H1 (cell line): ENCODE results near the gene CHRNA3. TPM values are rescaled to one million over a fixed set of nuclear protein-coding genes. Genes with fewer than 3 reads are reported as not detected.
A peak's percentile ranks its signal among the peaks of the same experiment; 100 is the strongest.

Experiments
- CTCF ChIA-PET: fragments of 300-600 bp; sonication (Branson Sonifier 250); formaldehyde crosslinking; loops from one replicate; lab custom pipeline; 2021; ENCODE audit not compliant: partially characterized antibody; lab: Charles Lee
- POLR2A ChIA-PET: fragments of 300-600 bp; sonication (Branson Sonifier 250); formaldehyde crosslinking; loops from one replicate; lab custom pipeline; 2021; ENCODE audit warnings: inconsistent platforms; ENCODE audit not compliant: partially characterized antibody; lab: Charles Lee
- DNase-seq, 2 experiments: peaks; one replicate each; pipeline versions ENCODE4 v3.0.0 to v3.0.0-alpha.2; 2010 to 2022; ENCODE audit warnings: low spot score in 2 of 2, low read depth in 1 of 2, mixed read lengths in 1 of 2
- FAIRE-seq: peaks from 2 replicates; lab custom pipeline; 2011; peaks lifted over from hg19 to GRCh38; lab: Jason Lieb, UNC
- H2AFZ ChIP-seq: 2 replicates; pipeline ENCODE4 v1.8.1; 2012; ENCODE audit warnings: low read length, inconsistent platforms
- H2AK5ac ChIP-seq: 2 replicates; pipeline ENCODE4 v1.6.1; 2013; ENCODE audit warnings: low read depth, low read length
- H2BK120ac ChIP-seq: replicated peaks from 2 replicates; pipeline ENCODE3; 2013; ENCODE audit warnings: low read depth, low read length, inconsistent platforms
- H2BK12ac ChIP-seq: 2 replicates; pipeline ENCODE4 v1.6.1; 2013; ENCODE audit warnings: low read depth, low read length
- H2BK15ac ChIP-seq: 2 replicates; pipeline ENCODE4 v1.6.1; 2013; ENCODE audit warnings: low read length
- H2BK20ac ChIP-seq: 2 replicates; pipeline ENCODE4 v1.6.1; 2013; ENCODE audit warnings: low read length
- H2BK5ac ChIP-seq: 2 replicates; pipeline ENCODE4 v1.6.1; 2013; ENCODE audit warnings: low read depth, low read length
- H3K14ac ChIP-seq: 2 replicates; pipeline ENCODE4 v1.6.1; 2013; ENCODE audit warnings: inconsistent platforms; ENCODE audit not compliant: insufficient read length
- H3K18ac ChIP-seq: 2 replicates; pipeline ENCODE4 v1.6.1; 2013; ENCODE audit warnings: low read length; ENCODE audit errors: extremely low read depth
- H3K23ac ChIP-seq: 2 replicates; pipeline ENCODE4 v1.6.1; 2013; ENCODE audit warnings: inconsistent platforms; ENCODE audit not compliant: insufficient read length
- H3K23me2 ChIP-seq: 2 replicates; pipeline ENCODE4 v1.6.1; 2013; ENCODE audit warnings: low read depth, low read length
- H3K27ac ChIP-seq: 2 replicates; pipeline ENCODE4 v1.6.1; 2011; ENCODE audit warnings: low read depth, low read length, inconsistent platforms
- H3K27me3 ChIP-seq, 4 experiments: replicated peaks in 1 of 4; 1 replicate in 1 of 4; 2 replicates in 3 of 4; pipeline versions ENCODE4 v1.6.1 to v1.8.1; 2011 to 2013; ENCODE audit warnings: low read length in 3 of 4, mild to moderate bottlenecking in 3 of 4, inconsistent platforms in 2 of 4, mixed read lengths in 2 of 4, moderate library complexity in 1 of 4; ENCODE audit not compliant: control insufficient read depth in 3 of 4, insufficient read depth in 3 of 4; ENCODE audit errors: extremely low read depth in 1 of 4
- H3K36me3 ChIP-seq, 4 experiments: 2 replicates each; pipeline versions ENCODE4 v1.6.1 to v1.8.1; 2011 to 2013; ENCODE audit warnings: mild to moderate bottlenecking in 4 of 4, low read length in 3 of 4, moderate library complexity in 2 of 4, control low read depth in 1 of 4, inconsistent platforms in 1 of 4; ENCODE audit not compliant: insufficient read depth in 4 of 4, control insufficient read depth in 2 of 4
- H3K4ac ChIP-seq: replicated peaks from 2 replicates; pipeline ENCODE3; 2013; ENCODE audit warnings: low read length, low read depth, mixed read lengths, inconsistent platforms; ENCODE audit not compliant: insufficient read length
- H3K4me1 ChIP-seq, 4 experiments: replicated peaks in 1 of 4; 1 replicate in 1 of 4; 2 replicates in 3 of 4; pipeline versions ENCODE4 v1.6.1 to v1.8.1; 2011 to 2013; ENCODE audit warnings: low read length in 3 of 4, inconsistent platforms in 2 of 4, mixed read lengths in 1 of 4; ENCODE audit not compliant: insufficient read depth in 4 of 4, control insufficient read depth in 3 of 4
- H3K4me2 ChIP-seq, 2 experiments: 2 replicates each; pipeline versions ENCODE4 v1.6.1 to v1.8.1; 2011 to 2013; ENCODE audit warnings: low read depth in 2 of 2, low read length in 2 of 2, control low read depth in 1 of 2, inconsistent platforms in 1 of 2, mild to moderate bottlenecking in 1 of 2; ENCODE audit not compliant: insufficient read depth in 1 of 2
- H3K4me3 ChIP-seq, 4 experiments: fragments of 200-600, 300-600 bp in 1 of 4; sonication (generic), shearing (Covaris generic), sonication (Bioruptor Twin) in 1 of 4; 2 replicates each; pipeline versions ENCODE4 v1.5.1 to v1.8.1; 2011 to 2016; ENCODE audit warnings: low read length in 4 of 4, low read depth in 3 of 4, control low read depth in 2 of 4, inconsistent platforms in 2 of 4, mild to moderate bottlenecking in 2 of 4, mixed read lengths in 1 of 4, moderate library complexity in 1 of 4; ENCODE audit not compliant: insufficient read depth in 2 of 4; ENCODE audit errors: extremely low read depth in 1 of 4
- H3K56ac ChIP-seq: replicated peaks from 2 replicates; pipeline ENCODE3; 2013; ENCODE audit warnings: low read depth, mild to moderate bottlenecking, mixed read lengths, low read length, inconsistent platforms; ENCODE audit not compliant: insufficient read length
- H3K79me1 ChIP-seq: 2 replicates; pipeline ENCODE4 v1.6.1; 2013; ENCODE audit warnings: low read depth, low read length, control low read depth
- H3K79me2 ChIP-seq, 2 experiments: 2 replicates each; pipeline versions ENCODE4 v1.6.1 to v1.8.1; 2012 to 2013; ENCODE audit warnings: low read length in 2 of 2, mild to moderate bottlenecking in 2 of 2, inconsistent platforms in 1 of 2; ENCODE audit not compliant: insufficient read depth in 2 of 2, control insufficient read depth in 1 of 2
- H3K9ac ChIP-seq, 4 experiments: replicated peaks in 1 of 4; 1 replicate in 1 of 4; 2 replicates in 3 of 4; pipeline versions ENCODE4 v1.6.1 to v1.8.1; 2011 to 2013; ENCODE audit warnings: low read depth in 3 of 4, low read length in 3 of 4, control low read depth in 2 of 4, mild to moderate bottlenecking in 2 of 4, moderate library complexity in 2 of 4, inconsistent platforms in 1 of 4; ENCODE audit errors: extremely low read depth in 1 of 4
- H3K9me3 ChIP-seq, 2 experiments: 2 replicates each; pipeline versions ENCODE4 v1.6.1 to v1.8.1; 2012 to 2013; ENCODE audit warnings: mild to moderate bottlenecking in 2 of 2, moderate library complexity in 2 of 2, control low read depth in 1 of 2, inconsistent platforms in 1 of 2, low read depth in 1 of 2, low read length in 1 of 2, mixed read lengths in 1 of 2; ENCODE audit not compliant: insufficient read depth in 2 of 2
- H4K20me1 ChIP-seq, 2 experiments: replicated peaks in 1 of 2; 2 replicates each; pipeline versions ENCODE3 to v1.8.1; 2011 to 2013; ENCODE audit warnings: inconsistent platforms in 2 of 2, low read length in 2 of 2, mild to moderate bottlenecking in 1 of 2; ENCODE audit not compliant: insufficient read depth in 2 of 2, control insufficient read depth in 1 of 2
- H4K5ac ChIP-seq: 2 replicates; pipeline ENCODE4 v1.6.1; 2013; ENCODE audit warnings: low read length, low read depth, mixed read lengths, inconsistent platforms; ENCODE audit not compliant: insufficient read length
- H4K8ac ChIP-seq: 2 replicates; pipeline ENCODE4 v1.8.0; 2013; ENCODE audit warnings: mild to moderate bottlenecking, moderate library complexity, low read length, inconsistent platforms; ENCODE audit not compliant: insufficient read depth; ENCODE audit errors: extremely low read depth
- H4K91ac ChIP-seq: replicated peaks from 2 replicates; pipeline ENCODE3; 2013; ENCODE audit warnings: low read length, mixed read lengths, inconsistent platforms; ENCODE audit not compliant: insufficient read length
- CTBP2 ChIP-seq: IDR thresholded peaks from 2 replicates; pipeline ENCODE4 v1.7.0; 2011; ENCODE audit warnings: borderline replicate concordance, mild to moderate bottlenecking, moderate library complexity, mixed read lengths, low read length; ENCODE audit not compliant: insufficient read depth, insufficient read length
- EGR1 ChIP-seq: IDR thresholded peaks from 2 replicates; pipeline ENCODE4 v1.6.1; 2011; ENCODE audit warnings: low read depth, low read length, borderline replicate concordance
- EP300 ChIP-seq, 2 experiments: IDR thresholded peaks; 1 replicate in 1 of 2; 2 replicates in 1 of 2; pipeline ENCODE4 v1.6.1; 2011 to 2012; ENCODE audit warnings: low read depth in 2 of 2, low read length in 2 of 2, mild to moderate bottlenecking in 2 of 2, borderline replicate concordance in 1 of 2, inconsistent platforms in 1 of 2, moderate library complexity in 1 of 2
- KDM1A ChIP-seq: fragments of 200-600, 300-600 bp; sonication (generic); IDR thresholded peaks from 2 replicates; pipeline ENCODE4 v1.7.1; 2016; ENCODE audit warnings: mild to moderate bottlenecking, low read length, borderline replicate concordance
- NRF1 ChIP-seq: IDR thresholded peaks from 2 replicates; pipeline ENCODE4 v1.6.1; 2011; ENCODE audit warnings: mild to moderate bottlenecking, low read depth, low read length, improper control_type of control experiment
- TBP ChIP-seq: IDR thresholded peaks from 2 replicates; pipeline ENCODE4 v1.6.1; 2011; ENCODE audit warnings: low read depth, low read length, improper control_type of control experiment
- WGBS, 2 experiments: shearing (Covaris generic) in 1 of 2; methylation state at CpG; one replicate each; pipeline versions ENCODE4 v1.1.6 to v1.1.7; 2013 to 2015; ENCODE audit warnings: low lambda C conversion rate in 2 of 2, mixed read lengths in 2 of 2, inconsistent platforms in 1 of 2, low coverage in 1 of 2, missing lambda C conversion rate in 1 of 2; ENCODE audit not compliant: insufficient replicate concordance in 2 of 2, insufficient coverage in 1 of 2, insufficient read length in 1 of 2; ENCODE audit errors: extremely low coverage in 1 of 2, missing lambda C conversion rate in 1 of 2; 5-methylcytosine and 5-hydroxymethylcytosine counted together
- polyA plus RNA-seq, 7 experiments: library from polyadenylated mRNA; depleted of rRNA in 3 of 7; stranded (reverse) in 5 of 7; unstranded in 2 of 7; fragments of >200 nt in 5 of 7; fragments of 200-250 nt in 2 of 7; gene quantifications; 1 replicate in 5 of 7; 2 replicates in 1 of 7; 4 replicates in 1 of 7; pipeline versions ENCODE4 v1.2.1 to v1.2.3, GENCODE V29; 2011 to 2013; ENCODE audit warnings: missing spikeins in 2 of 7, mixed read lengths in 2 of 7
- total RNA-seq: library from RNA; stranded (reverse); fragmentation: NEBNext Ultra II Directional; extraction: Animal tissue kit (Norgen Biotek cat#: 25700); gene quantifications from 2 replicates; pipeline ENCODE4 v1.2.1, GENCODE V29; 2021
- TF ChIP-seq, protein P1 (sequence below): IDR thresholded peaks from 2 replicates; pipeline ENCODE4 v1.6.1; 2012; ENCODE audit warnings: inconsistent platforms

Gene CHRNA3
- total and polyA plus RNA-seq, 2 of the 8 experiments (the other 6 are each of a cell fraction or from before 2014, with no cell fraction given): 2.1 to 4.7 TPM

DNA sequence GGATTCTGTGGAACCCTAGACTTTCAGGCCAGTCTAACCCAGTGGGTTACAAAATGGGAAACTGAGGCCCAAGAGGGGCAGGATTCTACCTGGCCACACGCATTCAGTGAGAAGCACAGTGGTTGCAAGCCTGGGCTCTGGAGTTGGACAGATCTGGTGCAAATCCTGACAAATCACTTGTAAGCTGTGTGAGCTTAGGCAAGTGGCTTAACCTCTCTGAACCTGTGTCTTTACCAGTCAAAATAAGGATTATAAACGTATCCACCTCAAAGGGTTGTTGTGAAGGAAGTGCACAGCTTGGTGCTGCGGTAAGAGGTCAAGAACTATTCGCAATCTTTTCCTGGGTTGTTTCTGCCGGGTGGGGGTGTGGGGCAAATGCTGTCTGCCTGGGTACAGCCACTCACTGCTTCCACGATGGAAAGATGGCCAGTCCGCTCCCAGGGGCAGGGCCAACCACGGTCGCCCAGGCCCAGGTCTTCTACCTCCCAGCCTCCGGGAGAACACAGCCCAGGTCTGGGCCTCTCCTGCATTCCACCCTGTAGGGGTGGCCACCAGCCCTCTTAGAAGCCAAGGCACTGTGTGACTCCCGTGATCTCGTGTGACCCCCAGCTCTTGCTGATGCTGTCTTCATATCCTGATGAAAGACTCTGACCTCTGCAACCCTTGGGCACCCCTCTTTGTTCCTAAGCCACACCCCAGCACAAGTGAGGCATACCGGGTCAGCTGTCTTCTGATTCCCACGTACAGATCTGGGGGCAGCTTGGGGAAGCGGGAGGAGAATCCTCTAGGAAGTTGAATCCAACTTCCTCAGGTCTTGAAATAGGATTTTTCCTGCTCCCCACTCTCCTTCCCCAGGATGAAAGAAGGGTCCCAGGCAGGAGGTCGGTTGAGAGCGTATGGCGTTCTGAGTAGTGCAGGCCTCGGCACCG, 1.5 kb downstream of the CHRNA3 start:
- ChIA-PET CTCF (interaction anchor here (0.6 to 7.6 kb wide), 35 partner anchors 11 to 740 kb away, joined by 3 to 81 read pairs (median 5); partner anchors contain the start of genes CHRNA5 and PSMA4), POLR2A (interaction anchor here (1.2 kb wide), 1 partner anchor 191 kb away, joined by 3 read pairs; the partner anchor contains the start of gene ADAMTS7)
- Histone ChIP-seq H2AFZ (peak overlapping the region; percentile 78; the same call in 1 of the 2 replicates), H3K4me3 (peak overlapping the region; percentile 30 to 70 (median 56)), H4K91ac (no peak overlapping the region), H2AK5ac (no peak overlapping the region), H3K27ac (no peak overlapping the region), H2BK120ac (no peak overlapping the region), H2BK12ac (no peak overlapping the region; the same call in 1 of the 2 replicates), H2BK20ac (peak overlapping the region; percentile 55; the same call in 1 of the 2 replicates), H2BK5ac (no peak overlapping the region), H4K5ac (no peak overlapping the region), H3K56ac (no peak overlapping the region), H3K9me3 (no peaks in the 10 kb centered on the region), H4K8ac (no peak overlapping the region; the same call in 1 of the 2 replicates), H3K4ac (no peak overlapping the region), H3K27me3 (peaks cover 6 to 39% (median 35%) of the 10 kb centered on the region in 4 experiments), H3K14ac (no peak overlapping the region), H3K18ac (no peak overlapping the region), H3K4me2 (peak overlapping the region; percentile 74 to 88), H4K20me1 (no peaks in the 10 kb centered on the region), H3K9ac (no peak overlapping the region), H3K79me2 (no peaks in the 10 kb centered on the region), H3K23ac (no peak overlapping the region), H3K23me2 (peaks cover 14% of the 10 kb centered on the region; the same call in 1 of the 2 replicates), H3K36me3 (no peaks in the 10 kb centered on the region), H2BK15ac (no peak overlapping the region), H3K79me1 (no peaks in the 10 kb centered on the region), H3K4me1 (peaks cover 0 to 10% (median 2%) of the 10 kb centered on the region in 4 experiments; a peak in 6 of 7 replicates)
- TF ChIP-seq CTBP2: no peak
- TF ChIP-seq TBP: no peak
- TF ChIP-seq KDM1A: peak; percentile 83
- TF ChIP-seq EGR1: no peak
- TF ChIP-seq, protein P1, sequence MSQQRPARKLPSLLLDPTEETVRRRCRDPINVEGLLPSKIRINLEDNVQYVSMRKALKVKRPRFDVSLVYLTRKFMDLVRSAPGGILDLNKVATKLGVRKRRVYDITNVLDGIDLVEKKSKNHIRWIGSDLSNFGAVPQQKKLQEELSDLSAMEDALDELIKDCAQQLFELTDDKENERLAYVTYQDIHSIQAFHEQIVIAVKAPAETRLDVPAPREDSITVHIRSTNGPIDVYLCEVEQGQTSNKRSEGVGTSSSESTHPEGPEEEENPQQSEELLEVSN: no peak
- TF ChIP-seq NRF1: no peak
- no peak for TF ChIP-seq EP300 (IDR thresholded peaks at IDR 0.05; ENCODE audit: borderline replicate concordance in 1 of 2, low read depth in 2 of 2, low read length in 2 of 2)
- peak in 1 of 2 experiments; percentile 56 for DNase-seq
- 55% methylated on average over 20 of the region's 20 CpGs; no CpG with 5 or more reads in 1 of the 2 experiments for WGBS, 2 experiments
- FAIRE-seq: peak; percentile 7
